Measurements from ENCODE around the gene MRPL16. TPM values are rescaled to one million over a fixed set of nuclear protein-coding genes. Genes with fewer than 3 reads are reported as not detected.

MRPL16 gene
- polyA plus RNA-seq, 1 donor from 2014 or later = 33.2 TPM

- Histone ChIP-seq H3K9ac (ENCODE audit: low read length) (no peak overlapping the region), H2AFZ (ENCODE audit: low read depth, low read length) (no peak overlapping the region), H3F3A (ENCODE audit: insufficient read depth, low read length, poor library complexity, severe bottlenecking) (no peaks in the 10 kb centered on the region), H3K4me3 (ENCODE audit: low read length) (no peak overlapping the region), H4K20me1 (ENCODE audit: insufficient read depth) (no peaks in the 10 kb centered on the region), H3K9me3 (ENCODE audit: low read length) (no peaks in the 10 kb centered on the region), H3K36me3 (ENCODE audit: insufficient read depth, low read length) (no peaks in the 10 kb centered on the region), H3K27ac (ENCODE audit: low read length) (no peak overlapping the region), H3K9me2 (ENCODE audit: insufficient read depth, low read length) (no peaks in the 10 kb centered on the region), H3K27me3 (ENCODE audit: insufficient read depth, low read depth, low read length) (no peaks in the 10 kb centered on the region), H3K79me2 (replicated peaks; ENCODE audit: insufficient read depth, low read length) (no peaks in the 10 kb centered on the region), H3K4me2 (ENCODE audit: low read length) (no peak overlapping the region)
- TF ChIP-seq EZH2 (IDR thresholded peaks at IDR 0.05; ENCODE audit: borderline replicate concordance, insufficient read depth, low read length, poor library complexity, severe bottlenecking) = no peak
- TF ChIP-seq RAD21 (conservative IDR thresholded peaks at IDR 0.05) = no peak
- no peak for TF ChIP-seq EP300 (conservative IDR thresholded peaks at IDR 0.05; ENCODE audit: poor library complexity, severe bottlenecking)
- no peak for TF ChIP-seq REST (IDR thresholded peaks at IDR 0.05; ENCODE audit: borderline replicate concordance)
- TF ChIP-seq, protein P1, sequence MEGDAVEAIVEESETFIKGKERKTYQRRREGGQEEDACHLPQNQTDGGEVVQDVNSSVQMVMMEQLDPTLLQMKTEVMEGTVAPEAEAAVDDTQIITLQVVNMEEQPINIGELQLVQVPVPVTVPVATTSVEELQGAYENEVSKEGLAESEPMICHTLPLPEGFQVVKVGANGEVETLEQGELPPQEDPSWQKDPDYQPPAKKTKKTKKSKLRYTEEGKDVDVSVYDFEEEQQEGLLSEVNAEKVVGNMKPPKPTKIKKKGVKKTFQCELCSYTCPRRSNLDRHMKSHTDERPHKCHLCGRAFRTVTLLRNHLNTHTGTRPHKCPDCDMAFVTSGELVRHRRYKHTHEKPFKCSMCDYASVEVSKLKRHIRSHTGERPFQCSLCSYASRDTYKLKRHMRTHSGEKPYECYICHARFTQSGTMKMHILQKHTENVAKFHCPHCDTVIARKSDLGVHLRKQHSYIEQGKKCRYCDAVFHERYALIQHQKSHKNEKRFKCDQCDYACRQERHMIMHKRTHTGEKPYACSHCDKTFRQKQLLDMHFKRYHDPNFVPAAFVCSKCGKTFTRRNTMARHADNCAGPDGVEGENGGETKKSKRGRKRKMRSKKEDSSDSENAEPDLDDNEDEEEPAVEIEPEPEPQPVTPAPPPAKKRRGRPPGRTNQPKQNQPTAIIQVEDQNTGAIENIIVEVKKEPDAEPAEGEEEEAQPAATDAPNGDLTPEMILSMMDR (IDR thresholded peaks at IDR 0.05; ENCODE audit: poor library complexity, severe bottlenecking) = no peak
- TF ChIP-seq POLR2AphosphoS5 (IDR thresholded peaks at IDR 0.05) = no peak
- TF ChIP-seq MXI1 (conservative IDR thresholded peaks at IDR 0.05; ENCODE audit: poor library complexity, severe bottlenecking) = no peak
- no peak for TF ChIP-seq TAF1 (IDR thresholded peaks at IDR 0.05; ENCODE audit: low read depth)
- TF ChIP-seq SMC3 (conservative IDR thresholded peaks at IDR 0.05; ENCODE audit: poor library complexity) = no peak
These were observed 37.0 kb upstream of the MRPL16 start for GRCh38 chr11:59847626-59848025.

- no peak overlapping the region for H2AFZ ChIP-seq (ENCODE audit: low read depth, low read length)
- no peaks in the 10 kb centered on the region for H3F3A ChIP-seq (ENCODE audit: insufficient read depth, low read length, poor library complexity, severe bottlenecking)
- no peaks in the 10 kb centered on the region for H3K9me2 ChIP-seq (ENCODE audit: insufficient read depth, low read length)
- H3K4me3 ChIP-seq (ENCODE audit: low read length) = no peak overlapping the region
- H3K4me2 ChIP-seq (ENCODE audit: low read length) = no peak overlapping the region
- no peaks in the 10 kb centered on the region for H3K9me3 ChIP-seq (ENCODE audit: low read length)
- H3K27me3 ChIP-seq (ENCODE audit: insufficient read depth, low read depth, low read length) = no peaks in the 10 kb centered on the region
- H3K27ac ChIP-seq (ENCODE audit: low read length) = no peak overlapping the region
- no peak for TF ChIP-seq MXI1 (conservative IDR thresholded peaks at IDR 0.05; ENCODE audit: poor library complexity, severe bottlenecking)
- TF ChIP-seq SMC3 (conservative IDR thresholded peaks at IDR 0.05; ENCODE audit: poor library complexity) = no peak
- no peak for TF ChIP-seq EZH2 (IDR thresholded peaks at IDR 0.05; ENCODE audit: borderline replicate concordance, insufficient read depth, low read length, poor library complexity, severe bottlenecking)
- TF ChIP-seq RAD21 (conservative IDR thresholded peaks at IDR 0.05) = no peak
- no peak for TF ChIP-seq REST (IDR thresholded peaks at IDR 0.05; ENCODE audit: borderline replicate concordance)
- TF ChIP-seq TAF1 (IDR thresholded peaks at IDR 0.05; ENCODE audit: low read depth) = no peak
- TF ChIP-seq POLR2AphosphoS5 (IDR thresholded peaks at IDR 0.05) = no peak
- TF ChIP-seq EP300 (conservative IDR thresholded peaks at IDR 0.05; ENCODE audit: poor library complexity, severe bottlenecking) = no peak
- no peaks in the 10 kb centered on the region for H3K36me3 ChIP-seq (ENCODE audit: insufficient read depth, low read length)
- no peak overlapping the region for H3K9ac ChIP-seq (ENCODE audit: low read length)
- H4K20me1 ChIP-seq (ENCODE audit: insufficient read depth) = no peaks in the 10 kb centered on the region
- no peaks in the 10 kb centered on the region for H3K79me2 ChIP-seq (replicated peaks; ENCODE audit: insufficient read depth, low read length)
These were observed 36.0 kb upstream of the MRPL16 start for GRCh38 chr11:59846556-59846955.
